ENCODE results near the gene TSEN15. TPM values are rescaled to one million over a fixed set of nuclear protein-coding genes. Genes with fewer than 3 reads are reported as not detected.

Gene TSEN15
- total RNA-seq, 2 experiments from 2014 or later: 11.2 to 12.2 TPM

- Histone ChIP-seq H3K4me1 (ENCODE audit: insufficient read depth, low read length) (peaks cover 15% of the 10 kb centered on the region), H3K27me3 (ENCODE audit: control insufficient read depth in 1 of 2, insufficient read depth in 2 of 2, low read length in 2 of 2) (no peaks in the 10 kb centered on the region), H3K27ac (ENCODE audit: low read depth in 1 of 2, low read length in 2 of 2) (no peak overlapping the region), H3K9me3 (ENCODE audit: control insufficient read depth in 1 of 2, insufficient read depth in 1 of 2, low read length in 2 of 2) (no peaks in the 10 kb centered on the region), H3K36me3 (ENCODE audit: insufficient read depth, low read length) (peaks cover 14% of the 10 kb centered on the region), H3K4me3 (ENCODE audit: low read length) (no peak overlapping the region)
- Mint-ChIP-seq H3K27me3 (peaks cover 12% of the 10 kb centered on the region), H3K36me3 (ENCODE audit: low read depth) (peaks cover 36% of the 10 kb centered on the region), H3K4me3 (peak overlapping the region; percentile 81), H3K4me1 (ENCODE audit: low read depth) (peaks cover 52% of the 10 kb centered on the region), H3K27ac (no peak overlapping the region), H3K9me3 (no peaks in the 10 kb centered on the region)
- CTCF ChIA-PET: no interaction called here
- ATAC-seq (ENCODE audit: poor library complexity) (no peak), DNase-seq (no peak)
- POLR2A ChIA-PET: no interaction called here
- intact Hi-C loops (cut with DNase I, micrococcal nuclease): loop anchor here (2.0 to 5.0 kb wide), 4 partner anchors 97 to 582 kb away; partner anchors contain the start of gene SMG7 (in 2 of the 2)
- TF ChIP-seq CTCF (IDR thresholded peaks at IDR 0.05): no peak
These were observed 2.4 kb downstream of the TSEN15 start for GRCh38 chr1:184053881-184054280.

GRCh38 chr1:184056921-184057555 lies 5.5 kb downstream of the TSEN15 start:
- Histone ChIP-seq H3K4me3 (ENCODE audit: low read length) (no peak overlapping the region), H3K27ac (ENCODE audit: low read depth in 1 of 2, low read length in 2 of 2) (no peak overlapping the region), H3K9me3 (ENCODE audit: control insufficient read depth in 1 of 2, insufficient read depth in 1 of 2, low read length in 2 of 2) (no peaks in the 10 kb centered on the region), H3K4me1 (ENCODE audit: insufficient read depth, low read length) (peaks cover 7% of the 10 kb centered on the region), H3K27me3 (ENCODE audit: control insufficient read depth in 1 of 2, insufficient read depth in 2 of 2, low read length in 2 of 2) (no peaks in the 10 kb centered on the region), H3K36me3 (ENCODE audit: insufficient read depth, low read length) (peaks cover 16% of the 10 kb centered on the region)
- no peak for TF ChIP-seq CTCF (IDR thresholded peaks at IDR 0.05)
- DNase-seq (no peak), ATAC-seq (ENCODE audit: poor library complexity) (no peak)
- H3K4me3 Mint-ChIP-seq: no peak overlapping the region
- intact Hi-C loops (cut with DNase I, micrococcal nuclease): no loop called here
- H3K27ac Mint-ChIP-seq: no peak overlapping the region
- POLR2A ChIA-PET: no interaction called here
- CTCF ChIA-PET: no interaction called here
- H3K36me3 Mint-ChIP-seq (ENCODE audit: low read depth): peaks cover 54% of the 10 kb centered on the region
- H3K27me3 Mint-ChIP-seq: no peaks in the 10 kb centered on the region
- no peaks in the 10 kb centered on the region for H3K9me3 Mint-ChIP-seq
- H3K4me1 Mint-ChIP-seq (ENCODE audit: low read depth): peaks cover 50% of the 10 kb centered on the region

- no peak for TF ChIP-seq CTCF (IDR thresholded peaks at IDR 0.05)
- no peaks in the 10 kb centered on the region for H3K4me1 ChIP-seq (ENCODE audit: insufficient read depth, low read length)
- ChIA-PET CTCF (no interaction called here), POLR2A (interaction anchor here (1.2 kb wide), 1 partner anchor 9 kb away, joined by 3 read pairs; the partner anchor contains the start of gene TSEN15)
- intact Hi-C loops (cut with DNase I, micrococcal nuclease): no loop called here
- H3K9me3 Mint-ChIP-seq: no peaks in the 10 kb centered on the region
- DNase-seq: no peak
- no peak overlapping the region for H3K27ac Mint-ChIP-seq
- peaks cover 12% of the 10 kb centered on the region for H3K36me3 ChIP-seq (ENCODE audit: insufficient read depth, low read length)
- H3K9me3 ChIP-seq (ENCODE audit: control insufficient read depth in 1 of 2, insufficient read depth in 1 of 2, low read length in 2 of 2): no peaks in the 10 kb centered on the region
- H3K36me3 Mint-ChIP-seq (ENCODE audit: low read depth): peaks cover 60% of the 10 kb centered on the region
- H3K27me3 Mint-ChIP-seq: no peaks in the 10 kb centered on the region
- H3K27me3 ChIP-seq (ENCODE audit: control insufficient read depth in 1 of 2, insufficient read depth in 2 of 2, low read length in 2 of 2): no peaks in the 10 kb centered on the region
- H3K4me3 ChIP-seq (ENCODE audit: low read length): no peak overlapping the region
- no peak overlapping the region for H3K4me3 Mint-ChIP-seq
- peaks cover 40% of the 10 kb centered on the region for H3K4me1 Mint-ChIP-seq (ENCODE audit: low read depth)
- no peak overlapping the region for H3K27ac ChIP-seq (ENCODE audit: low read depth in 1 of 2, low read length in 2 of 2)
- no peak for ATAC-seq (ENCODE audit: poor library complexity)
These were observed 8.4 kb downstream of the TSEN15 start for GRCh38 chr1:184059887-184060286.

All from CD4-positive, alpha-beta T cell (primary cell).